Neuronal stem cell (in vitro differentiated cells): Measurements from ENCODE around the gene CBFA2T3.

Experiments used
- DNase-seq: peaks from one replicate; pipeline ENCODE4 v3.0.0-alpha.2; 2013; ENCODE audit warnings: low spot score
- H2AFZ ChIP-seq: one replicate; pipeline ENCODE4 v1.6.1; 2013; ENCODE audit warnings: mild to moderate bottlenecking, low read length, inconsistent platforms
- H2AK5ac ChIP-seq: 2 replicates; pipeline ENCODE4 v1.6.1; 2013; ENCODE audit warnings: low read depth, mild to moderate bottlenecking, inconsistent platforms, low read length, moderate library complexity, mixed read lengths
- H2BK120ac ChIP-seq: 2 replicates; pipeline ENCODE4 v1.6.1; 2013; ENCODE audit warnings: low read depth, mild to moderate bottlenecking, inconsistent platforms, low read length, moderate library complexity, mixed read lengths
- H2BK12ac ChIP-seq: one replicate; pipeline ENCODE4 v1.6.1; 2013; ENCODE audit warnings: low read length, inconsistent platforms
- H2BK15ac ChIP-seq: 2 replicates; pipeline ENCODE4 v1.6.1; 2013; ENCODE audit warnings: mild to moderate bottlenecking, low read length, inconsistent platforms, mixed read lengths
- H2BK5ac ChIP-seq: one replicate; pipeline ENCODE4 v1.6.1; 2013; ENCODE audit warnings: inconsistent platforms, mild to moderate bottlenecking, low read length, moderate library complexity
- H3K14ac ChIP-seq: one replicate; pipeline ENCODE4 v1.6.1; 2013; ENCODE audit warnings: low read length, inconsistent platforms
- H3K18ac ChIP-seq: 2 replicates; pipeline ENCODE4 v1.6.1; 2013; ENCODE audit warnings: low read length, inconsistent platforms
- H3K23ac ChIP-seq: 2 replicates; pipeline ENCODE4 v1.6.1; 2013; ENCODE audit warnings: low read depth, mild to moderate bottlenecking, mixed read lengths, low read length, inconsistent platforms; ENCODE audit not compliant: poor library complexity
- H3K27ac ChIP-seq: replicated peaks from 3 replicates; pipeline ENCODE4 v1.5.1; 2013; ENCODE audit warnings: low read length, inconsistent platforms
- H3K27me3 ChIP-seq, 3 experiments: 2 replicates each; pipeline ENCODE4 v1.6.1; 2013; ENCODE audit warnings: low read length in 3 of 3, mild to moderate bottlenecking in 2 of 3, inconsistent platforms in 1 of 3, low read depth in 1 of 3, mixed read lengths in 1 of 3, moderate library complexity in 1 of 3; ENCODE audit not compliant: control insufficient read depth in 3 of 3, insufficient read depth in 3 of 3
- H3K36me3 ChIP-seq, 2 donors: replicated peaks in 1 of 2; 2 replicates each; pipeline ENCODE4 v1.6.1; 2013; ENCODE audit warnings: low read length in 2 of 2; ENCODE audit not compliant: control insufficient read depth in 2 of 2, insufficient read depth in 2 of 2
- H3K4ac ChIP-seq: 2 replicates; pipeline ENCODE4 v1.6.1; 2013; ENCODE audit warnings: inconsistent platforms, mild to moderate bottlenecking, low read length, moderate library complexity
- H3K4me1 ChIP-seq, 2 donors: 1 replicate in 1 of 2; 2 replicates in 1 of 2; pipeline ENCODE4 v1.6.1; 2013; ENCODE audit warnings: low read length in 2 of 2, low read depth in 1 of 2; ENCODE audit not compliant: control insufficient read depth in 2 of 2, insufficient read depth in 1 of 2
- H3K4me2 ChIP-seq: one replicate; pipeline ENCODE4 v1.6.1; 2013; ENCODE audit warnings: mild to moderate bottlenecking, low read length, inconsistent platforms; ENCODE audit not compliant: insufficient read depth, poor library complexity, severe bottlenecking
- H3K4me3 ChIP-seq, 2 donors: 2 replicates each; pipeline ENCODE4 v1.5.1; 2013; ENCODE audit warnings: low read length in 2 of 2, mild to moderate bottlenecking in 2 of 2, inconsistent platforms in 1 of 2, moderate library complexity in 1 of 2
- H3K79me1 ChIP-seq: one replicate; pipeline ENCODE4 v1.6.1; 2013; ENCODE audit warnings: low read depth, mild to moderate bottlenecking, inconsistent platforms, low read length, moderate library complexity
- H3K9ac ChIP-seq: one replicate; pipeline ENCODE4 v1.6.1; 2013; ENCODE audit warnings: mild to moderate bottlenecking, low read depth, low read length, inconsistent platforms; ENCODE audit not compliant: poor library complexity
- H3K9me3 ChIP-seq, 2 donors: replicated peaks in 1 of 2; 2 replicates each; pipeline versions ENCODE3 to v1.6.1; 2013; ENCODE audit warnings: low read length in 2 of 2, mild to moderate bottlenecking in 2 of 2, inconsistent platforms in 1 of 2, low read depth in 1 of 2, mixed read lengths in 1 of 2, moderate library complexity in 1 of 2; ENCODE audit not compliant: control insufficient read depth in 2 of 2, insufficient read depth in 1 of 2
- H4K8ac ChIP-seq: one replicate; pipeline ENCODE4 v1.6.1; 2013; ENCODE audit warnings: low read depth, mild to moderate bottlenecking, inconsistent platforms, low read length, moderate library complexity
- H4K91ac ChIP-seq: one replicate; pipeline ENCODE4 v1.6.1; 2013; ENCODE audit warnings: low read length, low read depth, mild to moderate bottlenecking, inconsistent platforms; ENCODE audit not compliant: poor library complexity
- WGBS, 2 donors: extraction: QIAGEN DNeasy Blood & Tissue Kit; methylation state at CpG; one replicate each; pipeline ENCODE4 v1.1.7; 2013; ENCODE audit warnings: missing lambda C conversion rate in 2 of 2, mixed read lengths in 1 of 2; ENCODE audit not compliant: insufficient read length in 2 of 2, insufficient replicate concordance in 1 of 2; ENCODE audit errors: extremely low coverage in 2 of 2; 5-methylcytosine and 5-hydroxymethylcytosine counted together

Gene CBFA2T3

DNA sequence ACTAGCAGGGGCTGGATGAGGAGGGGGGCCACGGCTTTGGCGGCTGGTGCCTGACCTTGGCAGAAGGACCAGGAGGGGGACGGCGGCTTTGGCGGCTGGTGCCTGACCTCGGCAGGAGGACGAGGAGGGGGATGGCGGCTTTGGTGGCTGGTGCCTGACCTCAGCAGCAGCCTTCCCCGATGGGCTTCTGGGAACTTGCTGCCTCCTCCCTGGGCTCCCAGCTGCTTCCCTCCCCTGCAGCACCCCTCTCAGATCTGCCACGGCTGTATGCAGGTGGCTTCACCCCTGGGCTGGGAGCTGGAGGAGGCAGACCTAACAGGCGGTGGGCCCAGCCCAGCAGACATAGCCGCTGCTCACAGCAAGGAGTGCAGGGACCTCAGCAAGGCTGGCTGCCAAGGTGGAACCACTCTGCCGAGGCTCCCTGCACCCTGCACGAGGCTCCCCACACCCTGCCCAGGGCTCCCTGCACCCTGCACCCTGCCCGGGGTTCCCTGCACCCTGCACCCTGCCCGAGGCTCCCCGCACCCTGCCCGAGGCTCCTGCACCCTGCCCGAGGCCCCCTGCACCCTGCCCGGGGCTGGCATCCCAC lies 38.4 kb upstream of the CBFA2T3 start:
- H3K79me1 ChIP-seq: no peaks in the 10 kb centered on the region
- H3K9ac ChIP-seq: peak overlapping the region; percentile 12

DNA sequence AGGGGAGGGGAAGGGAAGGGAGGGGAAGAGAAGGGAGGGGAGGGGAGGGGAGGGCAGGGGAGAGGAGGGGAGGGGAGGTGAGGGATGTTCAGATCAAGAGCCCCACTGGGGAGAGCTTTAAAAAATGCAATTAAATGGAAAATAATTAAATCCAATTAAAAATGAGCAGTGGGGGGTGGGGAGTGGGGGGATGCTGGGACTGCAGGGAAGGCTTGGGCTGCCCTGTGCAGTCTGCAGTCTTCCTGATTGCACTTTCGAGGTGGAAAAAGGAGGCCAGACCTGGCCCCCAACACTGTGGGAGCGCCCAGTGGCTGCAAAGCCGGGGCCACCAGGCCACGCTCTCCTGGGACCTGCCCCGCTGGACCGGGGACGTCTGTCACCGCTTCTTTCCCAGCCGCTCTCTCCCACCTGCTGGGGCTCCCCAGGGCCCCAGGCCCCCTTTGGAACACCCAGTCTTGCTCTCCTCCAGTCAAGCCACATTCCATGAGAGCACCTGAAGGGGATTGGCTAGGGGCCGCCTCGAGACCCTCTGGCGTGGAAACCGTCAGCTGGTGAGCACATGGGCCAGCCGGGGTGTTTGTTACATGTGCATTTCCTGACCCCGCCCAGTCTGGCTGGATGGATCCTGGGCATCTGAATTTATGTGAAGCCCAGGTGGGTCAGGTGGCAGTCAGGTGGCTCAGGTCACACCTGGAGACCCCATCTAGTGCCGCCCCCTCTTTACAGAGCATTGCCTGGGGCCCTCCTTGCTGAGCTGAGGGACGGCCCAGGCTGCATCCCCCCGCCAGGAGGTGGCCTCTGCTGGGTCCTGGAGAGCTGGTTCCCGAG lies 37.6 kb upstream of the CBFA2T3 start:
- no peaks in the 10 kb centered on the region for H3K36me3 ChIP-seq
- H3K9ac ChIP-seq: no peak overlapping the region
- H3K27ac ChIP-seq: no peak overlapping the region
- no peak overlapping the region for H2BK5ac ChIP-seq
- H3K9me3 ChIP-seq: peaks cover 0 to 3% of the 10 kb centered on the region in 2 donors
- no peak overlapping the region for H2BK12ac ChIP-seq
- peak overlapping the region; percentile 60 for H3K18ac ChIP-seq
- H3K4me3 ChIP-seq: no peak overlapping the region
- H3K4me2 ChIP-seq: no peak overlapping the region
- no peaks in the 10 kb centered on the region for H3K79me1 ChIP-seq
- no peak overlapping the region for H2BK120ac ChIP-seq
- H2AK5ac ChIP-seq: no peak overlapping the region
- no peak for DNase-seq
- H3K27me3 ChIP-seq: no peaks in the 10 kb centered on the region
- WGBS, 2 donors: no CpG with 5 or more reads among the region's 19 CpGs
- H4K91ac ChIP-seq: no peak overlapping the region
- no peak overlapping the region for H4K8ac ChIP-seq
- peak overlapping the region; percentile 81 for H3K23ac ChIP-seq
- H3K4ac ChIP-seq: no peak overlapping the region
- H3K4me1 ChIP-seq: peaks cover 0 to 3% of the 10 kb centered on the region in 2 donors
- no peak overlapping the region for H2AFZ ChIP-seq
- no peak overlapping the region for H2BK15ac ChIP-seq
- H3K14ac ChIP-seq: no peak overlapping the region

More for the DNA sequence above, 38.4 kb upstream of the CBFA2T3 start:
- Histone ChIP-seq H3K4me3 (no peak overlapping the region), H4K8ac (no peak overlapping the region), H3K9me3 (peaks cover 0 to 1% of the 10 kb centered on the region in 2 donors), H4K91ac (no peak overlapping the region), H3K23ac (peak overlapping the region; percentile 81), H3K14ac (no peak overlapping the region), H3K27ac (no peak overlapping the region), H2AK5ac (no peak overlapping the region), H3K4ac (no peak overlapping the region), H2AFZ (no peak overlapping the region), H2BK5ac (no peak overlapping the region), H3K4me2 (no peak overlapping the region), H3K27me3 (no peaks in the 10 kb centered on the region), H3K36me3 (no peaks in the 10 kb centered on the region), H2BK15ac (peak overlapping the region; percentile 38), H3K4me1 (peaks cover 0 to 3% of the 10 kb centered on the region in 2 donors), H3K18ac (peak overlapping the region; percentile 14), H2BK120ac (no peak overlapping the region), H2BK12ac (no peak overlapping the region)
- DNase-seq: no peak
- no CpG with 5 or more reads among the region's 20 CpGs for WGBS, 2 donors

DNA sequence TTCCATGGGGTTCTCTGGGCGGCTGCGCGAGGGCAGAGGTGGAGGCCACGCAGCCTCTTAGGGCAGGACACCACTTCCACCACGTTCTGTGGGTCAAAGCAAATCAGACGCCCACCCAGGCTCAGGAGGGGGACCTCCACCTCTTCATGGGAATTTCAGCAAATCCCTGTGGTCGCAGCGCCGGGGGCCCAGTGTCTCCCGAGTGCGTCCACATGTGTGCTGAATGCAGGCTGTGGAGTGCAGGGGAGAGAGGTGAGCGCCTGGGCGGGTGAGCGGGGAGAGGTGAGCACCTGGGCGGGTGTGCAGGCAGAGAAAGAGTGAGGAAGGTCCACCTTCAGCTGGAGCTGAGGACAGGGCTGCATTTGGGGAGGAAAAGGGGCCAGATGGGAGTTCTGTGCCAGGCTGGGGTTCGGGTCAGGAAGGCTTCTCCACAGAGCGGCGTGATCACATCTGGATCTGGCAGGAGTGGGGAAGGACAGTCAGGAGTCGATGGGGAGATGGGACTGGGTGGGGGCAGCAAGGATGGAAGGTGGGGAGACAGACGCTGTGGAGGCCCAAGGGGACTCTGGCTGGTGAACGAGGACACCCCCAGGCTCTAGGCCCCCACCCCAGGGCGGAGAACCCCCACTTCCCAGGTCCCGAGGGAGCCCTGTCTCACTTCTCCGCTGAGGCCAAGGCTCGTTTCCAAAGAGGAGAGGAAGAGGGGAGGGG lies 36.8 kb upstream of the CBFA2T3 start:
- H3K9ac ChIP-seq: no peak overlapping the region
- WGBS, 2 donors: no CpG with 5 or more reads among the region's 25 CpGs
- H3K9me3 ChIP-seq: peaks cover 0 to 3% of the 10 kb centered on the region in 2 donors

DNA sequence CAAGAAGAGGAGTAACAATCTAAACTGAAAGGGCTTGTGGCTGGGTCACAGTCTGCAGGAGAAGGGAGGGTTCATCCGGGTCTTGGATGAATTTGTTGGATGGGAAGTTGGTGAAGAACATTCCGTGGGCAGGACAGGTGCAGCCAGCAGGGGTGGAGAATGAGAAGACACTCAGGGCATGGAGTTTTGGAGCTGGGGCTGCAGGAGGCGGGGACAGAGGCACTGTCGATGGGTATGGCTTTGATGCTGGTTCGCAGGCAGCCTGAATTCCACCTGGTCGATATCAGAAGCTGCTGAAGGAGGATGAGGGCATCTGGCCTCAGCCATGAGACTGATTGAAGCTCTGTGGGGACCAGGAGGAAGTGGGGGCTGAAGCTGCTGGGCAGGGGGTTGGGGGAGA lies 36.1 kb upstream of the CBFA2T3 start:
- Histone ChIP-seq H2BK15ac (no peak overlapping the region), H2AFZ (no peak overlapping the region)
- no CpG with 5 or more reads among the region's 6 CpGs for WGBS, 2 donors

More for the DNA sequence above, 36.8 kb upstream of the CBFA2T3 start:
- H2BK5ac ChIP-seq: no peak overlapping the region
- H3K36me3 ChIP-seq: no peaks in the 10 kb centered on the region
- no peaks in the 10 kb centered on the region for H3K79me1 ChIP-seq
- peak overlapping the region; percentile 71 for H3K14ac ChIP-seq
- H3K18ac ChIP-seq: peak overlapping the region; percentile 48
- peaks cover 0 to 3% of the 10 kb centered on the region in 2 donors for H3K4me1 ChIP-seq
- H3K4me2 ChIP-seq: no peak overlapping the region
- H2BK15ac ChIP-seq: no peak overlapping the region
- no peak overlapping the region for H3K4ac ChIP-seq
- H2BK120ac ChIP-seq: no peak overlapping the region
- H3K23ac ChIP-seq: no peak overlapping the region
- no peak overlapping the region for H3K27ac ChIP-seq
- DNase-seq: no peak
- peak overlapping the region; percentile 63 for H2AK5ac ChIP-seq
- H2BK12ac ChIP-seq: no peak overlapping the region
- no peaks in the 10 kb centered on the region for H3K27me3 ChIP-seq
- H4K8ac ChIP-seq: no peak overlapping the region
- no peak overlapping the region for H2AFZ ChIP-seq
- H3K4me3 ChIP-seq: no peak overlapping the region
- no peak overlapping the region for H4K91ac ChIP-seq

More for the DNA sequence above, 36.1 kb upstream of the CBFA2T3 start:
- no peak for DNase-seq
- Histone ChIP-seq H3K14ac (no peak overlapping the region), H3K23ac (peak overlapping the region; percentile 61), H2BK120ac (no peak overlapping the region), H3K18ac (peak overlapping the region; percentile 28), H3K9me3 (peaks cover 0 to 3% of the 10 kb centered on the region in 2 donors), H3K27me3 (no peaks in the 10 kb centered on the region), H4K91ac (no peak overlapping the region), H3K4ac (no peak overlapping the region), H3K27ac (no peak overlapping the region), H3K79me1 (no peaks in the 10 kb centered on the region), H2BK5ac (no peak overlapping the region), H3K9ac (no peak overlapping the region), H2AK5ac (no peak overlapping the region), H3K4me1 (no peaks in the 10 kb centered on the region), H4K8ac (no peak overlapping the region), H3K4me2 (no peak overlapping the region), H3K36me3 (no peaks in the 10 kb centered on the region), H3K4me3 (no peak overlapping the region), H2BK12ac (no peak overlapping the region)
